ENCODE results near the gene DGKB.

DGKB gene

GRCh38 chr7:14836006-14836405 is 66.5 kb downstream of the DGKB start:
- TF ChIP-seq CREB1 (IDR thresholded peaks at IDR 0.05; ENCODE audit: low read depth) (no peak), EGR1 (IDR thresholded peaks at IDR 0.05) (no peak), EP300 (IDR thresholded peaks at IDR 0.05; ENCODE audit: borderline replicate concordance) (no peak), NFIC (IDR thresholded peaks at IDR 0.05) (no peak), YY1 (IDR thresholded peaks at IDR 0.05; ENCODE audit: low read depth) (no peak), TAF1 (IDR thresholded peaks at IDR 0.05; ENCODE audit: low read depth) (no peak)
- TF ChIP-seq, protein P1, sequence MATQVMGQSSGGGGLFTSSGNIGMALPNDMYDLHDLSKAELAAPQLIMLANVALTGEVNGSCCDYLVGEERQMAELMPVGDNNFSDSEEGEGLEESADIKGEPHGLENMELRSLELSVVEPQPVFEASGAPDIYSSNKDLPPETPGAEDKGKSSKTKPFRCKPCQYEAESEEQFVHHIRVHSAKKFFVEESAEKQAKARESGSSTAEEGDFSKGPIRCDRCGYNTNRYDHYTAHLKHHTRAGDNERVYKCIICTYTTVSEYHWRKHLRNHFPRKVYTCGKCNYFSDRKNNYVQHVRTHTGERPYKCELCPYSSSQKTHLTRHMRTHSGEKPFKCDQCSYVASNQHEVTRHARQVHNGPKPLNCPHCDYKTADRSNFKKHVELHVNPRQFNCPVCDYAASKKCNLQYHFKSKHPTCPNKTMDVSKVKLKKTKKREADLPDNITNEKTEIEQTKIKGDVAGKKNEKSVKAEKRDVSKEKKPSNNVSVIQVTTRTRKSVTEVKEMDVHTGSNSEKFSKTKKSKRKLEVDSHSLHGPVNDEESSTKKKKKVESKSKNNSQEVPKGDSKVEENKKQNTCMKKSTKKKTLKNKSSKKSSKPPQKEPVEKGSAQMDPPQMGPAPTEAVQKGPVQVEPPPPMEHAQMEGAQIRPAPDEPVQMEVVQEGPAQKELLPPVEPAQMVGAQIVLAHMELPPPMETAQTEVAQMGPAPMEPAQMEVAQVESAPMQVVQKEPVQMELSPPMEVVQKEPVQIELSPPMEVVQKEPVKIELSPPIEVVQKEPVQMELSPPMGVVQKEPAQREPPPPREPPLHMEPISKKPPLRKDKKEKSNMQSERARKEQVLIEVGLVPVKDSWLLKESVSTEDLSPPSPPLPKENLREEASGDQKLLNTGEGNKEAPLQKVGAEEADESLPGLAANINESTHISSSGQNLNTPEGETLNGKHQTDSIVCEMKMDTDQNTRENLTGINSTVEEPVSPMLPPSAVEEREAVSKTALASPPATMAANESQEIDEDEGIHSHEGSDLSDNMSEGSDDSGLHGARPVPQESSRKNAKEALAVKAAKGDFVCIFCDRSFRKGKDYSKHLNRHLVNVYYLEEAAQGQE (IDR thresholded peaks at IDR 0.05; ENCODE audit: low read depth) = no peak

- TF ChIP-seq TCF12 (IDR thresholded peaks at IDR 0.05; ENCODE audit: low read depth) (no peak), EP300 (IDR thresholded peaks at IDR 0.05; ENCODE audit: borderline replicate concordance) (no peak), RAD21 (IDR thresholded peaks at IDR 0.05; ENCODE audit: low read depth) (no peak), TEAD4 (IDR thresholded peaks at IDR 0.05) (no peak), MAX (IDR thresholded peaks at IDR 0.05) (no peak), CREB1 (IDR thresholded peaks at IDR 0.05; ENCODE audit: low read depth) (no peak), CEBPB (IDR thresholded peaks at IDR 0.05) (no peak), EGR1 (IDR thresholded peaks at IDR 0.05) (no peak), TAF1 (IDR thresholded peaks at IDR 0.05; ENCODE audit: low read depth) (no peak), YY1 (IDR thresholded peaks at IDR 0.05; ENCODE audit: low read depth) (no peak), NFIC (IDR thresholded peaks at IDR 0.05) (no peak), ZBTB7A (IDR thresholded peaks at IDR 0.05; ENCODE audit: low read depth) (no peak), FOXM1 (IDR thresholded peaks at IDR 0.05; ENCODE audit: borderline replicate concordance, low read depth) (no peak)
- TF ChIP-seq, protein P1 (IDR thresholded peaks at IDR 0.05; ENCODE audit: low read depth) = no peak
- TF ChIP-seq, protein P2, sequence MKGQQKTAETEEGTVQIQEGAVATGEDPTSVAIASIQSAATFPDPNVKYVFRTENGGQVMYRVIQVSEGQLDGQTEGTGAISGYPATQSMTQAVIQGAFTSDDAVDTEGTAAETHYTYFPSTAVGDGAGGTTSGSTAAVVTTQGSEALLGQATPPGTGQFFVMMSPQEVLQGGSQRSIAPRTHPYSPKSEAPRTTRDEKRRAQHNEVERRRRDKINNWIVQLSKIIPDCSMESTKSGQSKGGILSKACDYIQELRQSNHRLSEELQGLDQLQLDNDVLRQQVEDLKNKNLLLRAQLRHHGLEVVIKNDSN (IDR thresholded peaks at IDR 0.05) = no peak
Measured at GRCh38 chr7:14835384-14835783, 67.2 kb downstream of the DGKB start.

DNA sequence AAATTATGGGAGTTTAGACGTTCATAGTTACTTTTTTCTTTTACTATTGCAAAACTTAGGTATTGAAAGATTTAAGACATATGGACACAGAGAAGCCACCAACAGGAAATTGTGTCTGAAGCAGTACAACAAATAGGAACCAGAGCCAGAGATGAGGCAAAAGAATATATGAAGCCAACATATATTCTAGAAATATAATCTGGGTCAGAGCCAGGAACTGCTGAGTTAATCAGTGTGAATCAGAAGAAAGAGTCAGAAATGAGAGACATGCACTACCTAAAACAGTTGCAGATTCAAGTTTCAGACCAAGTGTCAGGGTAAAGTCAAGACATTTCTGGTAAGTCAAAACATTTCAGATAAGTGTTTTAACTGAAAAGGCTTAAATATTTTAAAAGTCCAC is 67.7 kb downstream of the DGKB start:
- TF ChIP-seq ZBTB7A (IDR thresholded peaks at IDR 0.05; ENCODE audit: low read depth) (no peak), RAD21 (IDR thresholded peaks at IDR 0.05; ENCODE audit: low read depth) (no peak), TCF12 (IDR thresholded peaks at IDR 0.05; ENCODE audit: low read depth) (no peak), TEAD4 (IDR thresholded peaks at IDR 0.05) (no peak), NFIC (IDR thresholded peaks at IDR 0.05) (no peak), CREB1 (IDR thresholded peaks at IDR 0.05; ENCODE audit: low read depth) (no peak), EGR1 (IDR thresholded peaks at IDR 0.05) (no peak), MAX (IDR thresholded peaks at IDR 0.05) (no peak; the same call in 1 of the 2 replicates)
- TF ChIP-seq, protein P2 (IDR thresholded peaks at IDR 0.05) = no peak

- TF ChIP-seq EGR1 (IDR thresholded peaks at IDR 0.05) (no peak), TEAD4 (IDR thresholded peaks at IDR 0.05) (0 out of 2 replicates have a peak, but pooled peaks have one; percentile 29)
Measured at GRCh38 chr7:14834456-14834855, 68.1 kb downstream of the DGKB start.

DNA sequence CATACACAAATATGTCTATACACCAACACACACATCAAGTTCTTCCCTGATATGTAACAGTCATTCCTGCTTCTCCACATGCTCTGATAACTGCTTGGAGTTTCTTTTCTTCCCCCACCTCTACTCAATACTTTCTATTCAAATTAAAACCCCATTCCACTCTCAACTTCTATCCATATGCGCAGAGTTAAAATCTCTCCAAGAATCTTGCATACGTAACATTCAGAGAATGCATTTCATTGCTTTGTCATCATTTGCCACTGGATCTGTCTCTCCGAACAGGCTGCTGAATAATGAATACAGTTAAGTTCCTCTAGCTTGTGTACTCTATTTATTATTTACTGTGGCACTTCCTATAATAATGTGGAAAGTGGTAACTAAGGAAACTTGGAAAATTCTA is 68.8 kb downstream of the DGKB start:
- TF ChIP-seq CEBPB (IDR thresholded peaks at IDR 0.05) (no peak), ZBTB7A (IDR thresholded peaks at IDR 0.05; ENCODE audit: low read depth) (no peak), TEAD4 (IDR thresholded peaks at IDR 0.05) (no peak), NFIC (IDR thresholded peaks at IDR 0.05) (no peak), CREB1 (IDR thresholded peaks at IDR 0.05; ENCODE audit: low read depth) (no peak), EGR1 (IDR thresholded peaks at IDR 0.05) (no peak)
- TF ChIP-seq, protein P1 (IDR thresholded peaks at IDR 0.05; ENCODE audit: low read depth) = no peak

Data from Ishikawa (cell line).